GM12872 (cell line): ENCODE measurements around the gene UGT1A9.

Source experiments
- CTCF ChIP-seq: IDR thresholded peaks from 3 replicates; pipeline ENCODE4 v1.5.1; 2011; ENCODE audit warnings: low read depth, mild to moderate bottlenecking, low read length, moderate library complexity; ENCODE audit not compliant: insufficient read depth

The UGT1A9 gene

GRCh38 chr2:233818639-233819621 lies 147.2 kb downstream of the UGT1A9 start:
- no peak for TF ChIP-seq CTCF

- TF ChIP-seq CTCF, result no peak
These were observed 148.4 kb downstream of the UGT1A9 start for GRCh38 chr2:233819884-233820773.

- no peak for TF ChIP-seq CTCF
These were observed 149.0 kb downstream of the UGT1A9 start for GRCh38 chr2:233820774-233821105.

GRCh38 chr2:233821196-233821595 lies 149.5 kb downstream of the UGT1A9 start:
- TF ChIP-seq CTCF, result no peak

- TF ChIP-seq CTCF, result no peak
These were observed 150.0 kb downstream of the UGT1A9 start for GRCh38 chr2:233821709-233822100.

GRCh38 chr2:233822101-233822771 lies 150.5 kb downstream of the UGT1A9 start:
- no peak for TF ChIP-seq CTCF
